ENCODE data around the gene AKAP8L.
A peak's percentile ranks its signal among the peaks of the same experiment; 100 is the strongest.

AKAP8L gene

GRCh38 chr19:15439821-15440641, 21.2 kb upstream of the AKAP8L start:
- no peak for TF ChIP-seq CTCF (IDR thresholded peaks at IDR 0.05)

- TF ChIP-seq CTCF (IDR thresholded peaks at IDR 0.05) = no peak
Measured at GRCh38 chr19:15439078-15439799, 20.5 kb upstream of the AKAP8L start.

- TF ChIP-seq CTCF (IDR thresholded peaks at IDR 0.05) = no peak
Measured at GRCh38 chr19:15438577-15438976, 19.8 kb upstream of the AKAP8L start.

- no peak for TF ChIP-seq CTCF (IDR thresholded peaks at IDR 0.05)
Measured at GRCh38 chr19:15438124-15438496, 19.3 kb upstream of the AKAP8L start.

- peak; percentile 35 for TF ChIP-seq CTCF (IDR thresholded peaks at IDR 0.05)
Measured at GRCh38 chr19:15437355-15438123, 18.8 kb upstream of the AKAP8L start.

- no peak for TF ChIP-seq CTCF (IDR thresholded peaks at IDR 0.05)
Measured at GRCh38 chr19:15436826-15437110, 18.0 kb upstream of the AKAP8L start.

GRCh38 chr19:15436012-15436825, 17.4 kb upstream of the AKAP8L start:
- TF ChIP-seq CTCF (IDR thresholded peaks at IDR 0.05) = no peak

Data from LNCAP (cell line).